Lower leg skin (tissue), 3 donors: ENCODE results near the gene ZKSCAN5.

Experiments used
- CTCF ChIP-seq, 3 donors: fragments of 450-650 bp; IDR thresholded peaks; one replicate each; pipeline ENCODE4 v1.5.1; 2016; ENCODE audit warnings: antibody characterized with exemption in 3 of 3, mild to moderate bottlenecking in 3 of 3, moderate library complexity in 2 of 3
- POLR2A ChIP-seq, 2 donors: fragments of 450-650 bp; IDR thresholded peaks; one replicate each; pipeline ENCODE4 v1.6.1; 2016 to 2017; ENCODE audit warnings: antibody characterized with exemption in 2 of 2, mild to moderate bottlenecking in 1 of 2, moderate library complexity in 1 of 2

DNA sequence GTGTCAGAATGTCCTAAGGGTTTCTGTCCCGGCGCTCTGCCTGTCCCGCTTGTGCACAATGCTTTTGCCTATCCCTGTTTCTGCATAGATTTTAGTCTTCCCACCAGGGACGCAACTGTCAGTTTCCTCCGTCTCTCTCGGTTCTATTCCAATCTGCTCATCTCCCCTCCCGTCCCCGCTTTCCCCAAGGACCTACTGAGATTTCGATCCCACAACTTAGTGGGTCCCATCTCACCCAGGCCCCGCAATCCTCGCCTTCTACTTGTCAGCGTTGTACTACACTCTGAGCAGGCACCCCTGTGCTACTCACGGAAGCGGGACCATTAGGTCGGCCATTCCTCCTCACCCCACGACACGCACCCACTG is 53.5 kb downstream of the ZKSCAN5 start:
- TF ChIP-seq CTCF (IDR thresholded peaks at IDR 0.05): no peak
- no peak for TF ChIP-seq POLR2A (IDR thresholded peaks at IDR 0.05)
